Measurements from ENCODE around the gene HS3ST4.

The HS3ST4 gene

GRCh38 chr16:25905810-25906209, 214.1 kb downstream of the HS3ST4 start:
- DNase-seq, result no peak

GRCh38 chr16:25910971-25911370, 219.2 kb downstream of the HS3ST4 start:
- no peak for DNase-seq

DNA sequence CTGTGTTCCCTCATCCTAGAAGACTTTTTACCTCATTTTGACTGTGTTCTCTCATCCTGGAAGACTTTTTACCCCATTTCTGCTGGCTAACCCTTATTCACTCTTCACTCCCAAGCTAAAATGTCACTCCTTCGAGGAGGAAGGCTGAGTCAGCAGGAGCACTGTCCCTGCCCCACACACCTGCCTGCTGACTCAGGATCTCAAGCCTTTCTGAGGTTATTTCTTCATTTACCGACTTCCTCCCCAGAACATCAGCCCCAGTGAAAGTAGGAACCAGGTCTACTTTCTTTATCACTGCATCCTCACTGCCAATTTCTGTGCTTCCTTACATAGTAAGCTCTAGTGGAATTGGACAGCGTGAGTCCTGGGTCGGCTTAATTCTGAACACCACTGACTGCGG, 220.6 kb downstream of the HS3ST4 start:
- DNase-seq, result no peak

- DNase-seq, result no peak
Measured at GRCh38 chr16:25914357-25914962, 222.7 kb downstream of the HS3ST4 start.

- DNase-seq, result no peak
Measured at GRCh38 chr16:25916037-25916436, 224.3 kb downstream of the HS3ST4 start.

- no peak for DNase-seq
Measured at GRCh38 chr16:25922438-25922837, 230.7 kb downstream of the HS3ST4 start.

DNA sequence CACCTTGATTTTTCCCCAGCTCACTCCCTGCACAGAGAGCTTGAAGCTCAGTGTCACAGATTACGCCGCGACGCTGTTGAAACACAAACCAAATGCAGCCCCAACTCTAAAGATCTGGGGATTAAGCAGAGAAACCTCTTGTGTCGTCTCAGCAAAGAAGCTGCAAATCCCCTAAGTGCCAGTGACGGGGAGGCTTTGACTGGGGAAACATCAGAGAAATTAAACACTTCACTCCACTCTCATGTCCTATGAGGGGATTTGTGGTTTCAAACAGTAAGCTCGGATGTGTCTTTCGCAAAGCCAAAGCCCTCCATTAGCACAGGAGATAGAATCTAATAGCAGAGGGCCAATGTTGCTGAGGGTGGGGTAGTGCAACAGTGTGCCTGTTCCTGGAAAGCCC, 233.7 kb downstream of the HS3ST4 start:
- no peak for DNase-seq

- DNase-seq, result no peak
Measured at GRCh38 chr16:25931473-25932035, 239.8 kb downstream of the HS3ST4 start.

DNA sequence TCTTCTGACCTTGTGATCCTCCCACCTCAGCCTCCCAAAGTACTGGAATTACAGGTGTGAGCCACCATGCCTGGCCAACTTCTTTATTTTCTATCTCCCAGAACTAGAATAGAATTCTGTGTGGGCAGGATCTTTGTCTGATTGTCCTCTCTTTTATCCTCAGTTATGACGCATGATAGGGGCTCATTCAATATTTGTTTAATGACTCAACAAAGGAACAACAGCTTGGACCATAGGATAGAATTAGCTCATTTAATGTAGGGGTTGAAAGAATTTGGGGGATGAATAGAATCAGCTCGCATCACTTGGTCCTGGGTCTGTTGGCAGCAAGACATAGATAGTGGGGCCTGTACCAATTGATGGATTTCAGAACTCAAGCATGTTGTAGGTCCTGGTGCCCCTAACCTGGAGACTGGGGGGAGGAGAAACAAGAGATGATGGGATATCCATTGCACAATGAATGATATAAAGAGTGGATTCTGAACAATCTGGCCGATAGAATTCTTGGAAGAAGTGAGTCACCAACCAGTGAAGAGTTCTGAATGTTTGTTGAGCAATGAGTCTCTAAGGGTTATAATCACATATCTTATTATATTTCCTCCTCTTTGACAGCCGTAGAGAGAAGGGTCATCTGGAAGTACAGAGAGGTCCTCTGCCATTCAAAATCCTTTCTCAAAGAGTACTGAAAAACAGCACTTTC, 250.2 kb downstream of the HS3ST4 start:
- DNase-seq, result no peak

- no peak for DNase-seq
Measured at GRCh38 chr16:25950586-25951281, 259.0 kb downstream of the HS3ST4 start.

DNA sequence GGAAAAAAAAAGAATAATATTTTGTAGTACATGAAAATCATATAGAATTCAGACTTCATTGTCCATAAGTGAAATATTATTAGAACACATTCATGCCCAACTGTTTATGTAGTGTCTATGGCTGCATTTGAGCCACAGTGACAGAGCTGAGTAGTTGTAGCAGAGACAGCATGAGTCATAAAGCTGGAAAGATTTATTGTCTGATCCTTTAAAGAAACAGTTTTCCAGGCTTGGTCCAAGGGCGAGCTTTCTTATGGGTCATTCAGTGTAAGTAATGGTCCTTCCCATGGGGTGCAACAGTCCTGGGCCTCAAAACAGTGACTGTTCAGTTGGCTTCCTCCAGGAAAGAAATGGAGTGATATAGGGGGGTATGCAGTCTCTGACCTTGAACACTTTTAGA, 260.2 kb downstream of the HS3ST4 start:
- no peak for DNase-seq

DNA sequence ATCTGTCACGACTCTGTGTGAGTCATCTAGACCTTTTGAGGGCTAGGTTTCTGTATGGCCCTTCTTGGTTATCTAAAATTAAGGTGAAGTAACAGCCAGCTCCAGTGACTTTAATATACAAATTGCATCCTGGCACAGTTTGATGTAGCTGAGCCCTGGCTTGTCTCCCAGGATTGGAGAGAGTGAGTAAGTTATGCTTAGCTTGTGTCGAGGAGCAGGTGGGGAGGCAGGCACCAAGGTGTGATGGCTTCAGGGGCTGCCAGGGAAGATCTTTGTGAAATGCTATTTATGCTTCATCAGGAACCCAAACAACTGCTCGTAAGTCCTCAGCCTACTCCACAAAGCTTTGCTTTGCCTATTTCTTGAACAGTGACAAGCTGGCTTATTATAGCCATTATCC, 261.2 kb downstream of the HS3ST4 start:
- no peak for DNase-seq

- no peak for DNase-seq
Measured at GRCh38 chr16:25957707-25958106, 265.9 kb downstream of the HS3ST4 start.

- DNase-seq, result no peak
Measured at GRCh38 chr16:25959221-25959620, 267.5 kb downstream of the HS3ST4 start.

- no peak for DNase-seq
Measured at GRCh38 chr16:25966172-25967097, 274.7 kb downstream of the HS3ST4 start.

DNA sequence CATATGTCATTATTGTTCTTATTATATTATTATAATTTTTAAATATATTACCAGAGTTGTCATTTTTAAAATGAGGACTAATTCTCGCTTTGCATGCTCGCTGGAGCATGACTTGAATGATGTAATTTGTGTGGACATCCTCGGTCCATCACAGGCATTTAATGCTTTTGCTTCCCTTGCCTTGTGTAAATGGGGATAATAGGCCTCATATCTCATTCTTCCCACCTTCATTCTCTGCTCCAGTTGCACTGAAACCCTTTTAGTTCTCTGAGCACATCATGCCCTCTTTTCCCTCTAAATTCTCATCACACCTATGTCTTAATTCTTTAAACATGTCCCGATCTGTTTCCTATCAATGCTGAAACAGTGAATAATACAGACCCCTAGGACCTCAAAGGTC, 285.4 kb downstream of the HS3ST4 start:
- DNase-seq, result no peak

- no peak for DNase-seq
Measured at GRCh38 chr16:25978218-25978617, 286.5 kb downstream of the HS3ST4 start.

DNA sequence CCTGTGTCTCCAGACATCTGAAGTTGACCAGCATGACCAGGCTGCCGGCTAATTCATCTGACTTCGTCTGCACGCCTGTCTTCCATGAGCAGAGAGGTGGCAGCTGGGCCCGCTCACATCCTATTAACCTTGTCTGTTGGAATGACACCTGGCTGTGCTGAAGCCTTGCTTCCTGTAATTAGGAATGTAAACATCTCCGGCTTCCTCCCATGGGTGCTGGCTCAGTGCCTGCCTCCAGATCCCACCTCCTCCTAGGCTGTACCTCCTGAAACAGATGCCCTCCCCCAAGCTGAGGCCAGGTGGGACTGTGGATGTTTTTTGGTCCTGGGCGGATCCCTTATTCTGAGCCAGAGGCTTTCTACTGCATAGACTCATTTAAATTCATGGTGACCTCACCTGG, 296.3 kb downstream of the HS3ST4 start:
- no peak for DNase-seq

- DNase-seq, result no peak
Measured at GRCh38 chr16:25988882-25989281, 297.1 kb downstream of the HS3ST4 start.

GRCh38 chr16:25996052-25996451, 304.3 kb downstream of the HS3ST4 start:
- no peak for DNase-seq

DNA sequence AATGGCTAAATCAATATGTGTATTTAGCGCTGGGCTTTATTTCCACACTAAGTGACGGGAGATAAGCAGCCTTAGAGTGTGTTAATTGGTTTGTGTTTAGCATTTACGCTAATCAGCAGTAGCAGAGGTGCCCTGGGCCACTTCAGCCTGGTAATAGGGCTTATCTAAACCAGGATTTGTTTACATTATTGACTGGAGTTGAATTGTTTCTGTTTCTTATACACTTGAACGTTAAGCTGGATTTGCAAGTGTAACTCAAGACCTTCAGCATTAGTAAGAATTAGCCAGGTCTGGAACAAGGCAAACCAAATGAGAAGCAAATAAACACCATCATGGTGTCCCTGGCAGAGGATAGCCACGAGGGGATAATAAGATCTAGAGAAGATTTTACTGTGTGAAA, 313.6 kb downstream of the HS3ST4 start:
- DNase-seq, result no peak

GRCh38 chr16:26012376-26012775, 320.6 kb downstream of the HS3ST4 start:
- DNase-seq, result no peak

- DNase-seq, result no peak
Measured at GRCh38 chr16:26015776-26016175, 324.0 kb downstream of the HS3ST4 start.

Measured in NCI-H524 treated with DMSO at 0.1 percent for 48 hours (cell line).